ENCODE measurements around the gene LDLRAD3. TPM values are rescaled to one million over a fixed set of nuclear protein-coding genes. Genes with fewer than 3 reads are reported as not detected.

Gene LDLRAD3
- total RNA-seq, 1 experiment from 2014 or later: 12.1 TPM

DNA sequence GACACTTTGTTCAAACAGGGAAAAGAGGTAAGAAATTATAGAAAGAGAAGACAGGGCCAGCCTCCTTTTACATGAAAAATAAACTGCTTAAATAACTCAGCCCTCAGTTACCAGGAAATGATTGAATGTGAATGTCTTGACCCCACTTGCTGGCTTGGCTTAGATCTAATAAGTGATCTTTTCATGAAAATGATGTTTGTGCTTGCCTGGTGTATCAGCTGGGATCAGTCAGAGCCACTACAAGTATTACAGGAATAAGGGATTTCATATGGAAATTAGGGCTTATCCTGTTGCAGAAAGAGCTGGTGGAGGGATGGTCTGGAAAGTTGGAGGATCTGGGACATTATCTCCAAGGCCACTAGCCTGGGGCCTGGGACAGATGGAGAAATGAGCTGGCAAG is 293.5 kb downstream of the LDLRAD3 start:
- Histone ChIP-seq H3K9me3 (ENCODE audit: control insufficient read depth, low read depth, low read length) (no peaks in the 10 kb centered on the region), H3T11ph (ENCODE audit: low read length) (no peak overlapping the region), H2BK5ac (ENCODE audit: insufficient read length, low read length) (no peak overlapping the region), H4K20me1 (ENCODE audit: control insufficient read depth, insufficient read depth, insufficient read length) (no peaks in the 10 kb centered on the region), H3K27me3 (ENCODE audit: insufficient read depth, low read length) (no peaks in the 10 kb centered on the region), H2BK15ac (ENCODE audit: low read depth, low read length) (no peak overlapping the region), H2AK5ac (ENCODE audit: insufficient read length, low read length) (no peak overlapping the region), H2AFZ (ENCODE audit: low read length) (no peak overlapping the region), H3K4me1 (ENCODE audit: insufficient read depth, low read length) (no peaks in the 10 kb centered on the region), H2BK12ac (ENCODE audit: insufficient read length, low read depth, low read length) (no peak overlapping the region), H3K18ac (ENCODE audit: insufficient read length, low read depth, low read length) (no peak overlapping the region), H3K14ac (ENCODE audit: insufficient read depth, low read length) (no peak overlapping the region), H2BK20ac (ENCODE audit: low read depth, low read length, poor library complexity, severe bottlenecking) (no peak overlapping the region), H3K27ac (ENCODE audit: insufficient read length, low read depth, low read length) (no peak overlapping the region), H2BK120ac (ENCODE audit: low read depth, low read length, poor library complexity, severe bottlenecking) (no peak overlapping the region), H3K79me2 (ENCODE audit: insufficient read depth, low read length) (no peaks in the 10 kb centered on the region), H4K5ac (ENCODE audit: insufficient read length, low read depth, low read length) (no peak overlapping the region), H4K91ac (ENCODE audit: insufficient read length, low read depth, low read length) (no peak overlapping the region), H3K23ac (ENCODE audit: insufficient read length, low read depth, low read length) (no peak overlapping the region), H3K4me2 (ENCODE audit: insufficient read depth, insufficient read length, low read length) (no peak overlapping the region), H3K56ac (ENCODE audit: insufficient read length, low read depth, low read length) (no peak overlapping the region), H3K4ac (ENCODE audit: low read depth, low read length) (no peak overlapping the region), H3K9ac (ENCODE audit: extremely low read depth, insufficient read length, low read length) (no peak overlapping the region), H3K23me2 (ENCODE audit: insufficient read length, low read depth, low read length, poor library complexity, severe bottlenecking) (no peaks in the 10 kb centered on the region), H4K8ac (replicated peaks; ENCODE audit: insufficient read length, low read depth, low read length) (no peak overlapping the region), H3K79me1 (ENCODE audit: insufficient read depth, low read depth, low read length, poor library complexity, severe bottlenecking) (no peaks in the 10 kb centered on the region)
- TF ChIP-seq, protein P1, sequence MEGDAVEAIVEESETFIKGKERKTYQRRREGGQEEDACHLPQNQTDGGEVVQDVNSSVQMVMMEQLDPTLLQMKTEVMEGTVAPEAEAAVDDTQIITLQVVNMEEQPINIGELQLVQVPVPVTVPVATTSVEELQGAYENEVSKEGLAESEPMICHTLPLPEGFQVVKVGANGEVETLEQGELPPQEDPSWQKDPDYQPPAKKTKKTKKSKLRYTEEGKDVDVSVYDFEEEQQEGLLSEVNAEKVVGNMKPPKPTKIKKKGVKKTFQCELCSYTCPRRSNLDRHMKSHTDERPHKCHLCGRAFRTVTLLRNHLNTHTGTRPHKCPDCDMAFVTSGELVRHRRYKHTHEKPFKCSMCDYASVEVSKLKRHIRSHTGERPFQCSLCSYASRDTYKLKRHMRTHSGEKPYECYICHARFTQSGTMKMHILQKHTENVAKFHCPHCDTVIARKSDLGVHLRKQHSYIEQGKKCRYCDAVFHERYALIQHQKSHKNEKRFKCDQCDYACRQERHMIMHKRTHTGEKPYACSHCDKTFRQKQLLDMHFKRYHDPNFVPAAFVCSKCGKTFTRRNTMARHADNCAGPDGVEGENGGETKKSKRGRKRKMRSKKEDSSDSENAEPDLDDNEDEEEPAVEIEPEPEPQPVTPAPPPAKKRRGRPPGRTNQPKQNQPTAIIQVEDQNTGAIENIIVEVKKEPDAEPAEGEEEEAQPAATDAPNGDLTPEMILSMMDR (conservative IDR thresholded peaks at IDR 0.05): no peak
- Mint-ChIP-seq H3K4me1 (peaks cover 5 to 8% of the 10 kb centered on the region in 2 experiments), H3K9me3 (no peaks in the 10 kb centered on the region), H3K27ac (no peak overlapping the region), H3K4me3 (no peak overlapping the region), H3K36me3 (ENCODE audit: insufficient read depth in 1 of 3, low read depth in 3 of 3) (peaks cover 0 to 7% (median 3%) of the 10 kb centered on the region in 3 experiments; a peak in 2 of 7 replicates), H3K27me3 (ENCODE audit: low read depth) (no peaks in the 10 kb centered on the region; the same call in 1 of the 2 replicates)
- DNase-seq: no peak
